ENCODE measurements around the gene NFXL1. TPM values are rescaled to one million over a fixed set of nuclear protein-coding genes. Genes with fewer than 3 reads are reported as not detected.
A peak's percentile ranks its signal among the peaks of the same experiment; 100 is the strongest.
"Not testable (repeated sequence)": the region's sequence is repeated elsewhere in the genome, so short reads cannot be mapped to it uniquely, and the experiment has no call there.

NFXL1 gene
- total RNA-seq, result 10.4 TPM
- long read RNA-seq, partial matches to known transcripts, result 3 of 3 reads
- long read RNA-seq, other reads (novel, unspliced or antisense), result 0 of 3 reads

- DNase-seq (ENCODE audit: low spot score), result peak; percentile 99
Measured at GRCh38 chr4:47914220-47914925, at the start of gene NFXL1. NFXL1 (minus strand) TSS chr4:47914583; CDS start chr4:47914203, 380 bp downstream.

GRCh38 chr4:47954677-47955076, 40.3 kb upstream of the NFXL1 start:
- no peak for DNase-seq (ENCODE audit: low spot score)

GRCh38 chr4:47954245-47954644, 39.9 kb upstream of the NFXL1 start:
- DNase-seq (ENCODE audit: low spot score), result no peak

GRCh38 chr4:47945930-47946726, 31.7 kb upstream of the NFXL1 start:
- no peak for DNase-seq (ENCODE audit: low spot score)

- no peak for DNase-seq (ENCODE audit: low spot score)
Measured at GRCh38 chr4:47942081-47942819, 27.9 kb upstream of the NFXL1 start.

- no peak for DNase-seq (ENCODE audit: low spot score)
Measured at GRCh38 chr4:47939456-47939855, 25.1 kb upstream of the NFXL1 start.

- DNase-seq (ENCODE audit: low spot score), result no peak
Measured at GRCh38 chr4:47936336-47936735, 22.0 kb upstream of the NFXL1 start.

GRCh38 chr4:47933840-47934239, 19.5 kb upstream of the NFXL1 start:
- no peak for DNase-seq (ENCODE audit: low spot score)

- no peak for DNase-seq (ENCODE audit: low spot score)
Measured at GRCh38 chr4:47930971-47931804, 16.8 kb upstream of the NFXL1 start.

- DNase-seq (ENCODE audit: low spot score), result no peak
Measured at GRCh38 chr4:47929682-47930201, 15.4 kb upstream of the NFXL1 start.

- no peak for DNase-seq (ENCODE audit: low spot score)
Measured at GRCh38 chr4:47926667-47927258, 12.4 kb upstream of the NFXL1 start.

- not testable (repeated sequence) for DNase-seq (ENCODE audit: low spot score)
Measured at GRCh38 chr4:47923261-47923608, 8.9 kb upstream of the NFXL1 start.

- DNase-seq (ENCODE audit: low spot score), result not testable (repeated sequence)
Measured at GRCh38 chr4:47922436-47923260, 8.3 kb upstream of the NFXL1 start.

- DNase-seq (ENCODE audit: low spot score), result not testable (repeated sequence)
Measured at GRCh38 chr4:47917163-47917562, 2.8 kb upstream of the NFXL1 start.

- no peak for DNase-seq (ENCODE audit: low spot score)
Measured at GRCh38 chr4:47915378-47915777, 995 bp upstream of the NFXL1 start.

GRCh38 chr4:47914926-47915237, 499 bp upstream of the NFXL1 start:
- DNase-seq (ENCODE audit: low spot score), result no peak

GRCh38 chr4:47913861-47914219, 543 bp downstream of the NFXL1 start:
- no peak for DNase-seq (ENCODE audit: low spot score)

- no peak for DNase-seq (ENCODE audit: low spot score)
Measured at GRCh38 chr4:47913330-47913729, 1.1 kb downstream of the NFXL1 start.

- no peak for DNase-seq (ENCODE audit: low spot score)
Measured at GRCh38 chr4:47907089-47907646, 7.2 kb downstream of the NFXL1 start.
